Measurements from ENCODE around the gene REV1.

Gene REV1

GRCh38 chr2:99445065-99445464 is 44.8 kb downstream of the REV1 start:
- DNase-seq, result no peak

- DNase-seq, result no peak
These were observed 45.6 kb downstream of the REV1 start for GRCh38 chr2:99444222-99444621.

- DNase-seq, result no peak
These were observed 47.0 kb downstream of the REV1 start for GRCh38 chr2:99442837-99443236.

GRCh38 chr2:99439971-99440505 is 49.8 kb downstream of the REV1 start:
- DNase-seq, result no peak

- no peak for DNase-seq
These were observed 52.9 kb downstream of the REV1 start for GRCh38 chr2:99436874-99437273.

DNA sequence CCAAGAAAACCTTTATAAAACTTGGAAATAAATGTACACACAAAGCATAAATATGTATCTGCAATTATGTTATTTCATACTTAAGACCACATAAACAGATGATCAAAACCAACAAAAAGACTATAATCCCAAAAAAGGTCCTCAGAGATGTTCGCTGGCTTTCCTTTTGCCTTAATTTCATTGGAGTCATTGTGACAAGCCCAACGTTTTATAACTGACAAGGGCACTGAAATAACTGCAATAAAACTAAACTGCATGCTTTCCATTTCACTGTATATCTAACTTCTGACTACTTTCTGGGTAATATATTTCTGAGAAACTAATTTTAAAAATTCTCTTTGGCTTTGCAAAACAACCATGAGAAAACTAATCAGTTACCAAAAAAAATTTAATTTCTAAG is 56.5 kb downstream of the REV1 start:
- no peak for DNase-seq

GRCh38 chr2:99431587-99432275 is 58.1 kb downstream of the REV1 start:
- no peak for DNase-seq

- no peak for DNase-seq
These were observed 59.1 kb downstream of the REV1 start for GRCh38 chr2:99430614-99431291.

DNA sequence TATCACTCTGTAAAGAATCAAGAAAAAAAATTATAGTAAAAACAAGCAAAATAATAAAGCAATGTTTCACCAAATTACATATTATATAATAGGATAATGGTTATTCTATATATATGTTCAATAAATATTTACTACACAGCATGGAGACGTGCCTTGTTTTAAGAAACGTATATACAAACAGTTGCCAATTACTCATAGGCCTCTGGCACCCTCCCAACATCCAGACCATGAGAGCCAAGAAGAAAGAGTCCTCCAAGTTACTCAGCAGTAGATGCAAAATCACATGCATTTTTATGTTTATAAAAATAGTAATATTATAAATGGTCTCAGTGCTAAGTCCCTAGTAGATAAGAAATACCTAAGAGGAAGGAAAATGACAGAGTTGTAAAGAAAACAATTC is 64.8 kb downstream of the REV1 start:
- DNase-seq, result no peak

DNA sequence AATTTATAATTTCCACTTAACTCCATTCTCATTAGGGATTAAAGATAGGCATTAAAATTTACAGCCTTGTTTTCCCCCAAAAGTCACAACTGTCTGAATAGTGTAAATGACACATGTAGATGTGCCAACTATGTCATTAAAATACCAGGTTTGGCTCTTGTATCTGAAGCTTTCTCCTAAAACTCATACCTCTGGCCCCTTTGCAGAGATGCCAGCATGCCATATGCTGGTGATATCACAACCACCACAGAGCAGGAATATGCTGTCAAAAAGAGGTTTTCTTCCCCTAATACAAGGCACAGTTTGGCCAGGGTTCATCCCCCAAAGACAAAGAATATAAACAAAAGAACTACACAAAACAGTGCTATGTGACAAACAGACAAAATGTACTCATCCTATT is 65.4 kb downstream of the REV1 start:
- no peak for DNase-seq

DNA sequence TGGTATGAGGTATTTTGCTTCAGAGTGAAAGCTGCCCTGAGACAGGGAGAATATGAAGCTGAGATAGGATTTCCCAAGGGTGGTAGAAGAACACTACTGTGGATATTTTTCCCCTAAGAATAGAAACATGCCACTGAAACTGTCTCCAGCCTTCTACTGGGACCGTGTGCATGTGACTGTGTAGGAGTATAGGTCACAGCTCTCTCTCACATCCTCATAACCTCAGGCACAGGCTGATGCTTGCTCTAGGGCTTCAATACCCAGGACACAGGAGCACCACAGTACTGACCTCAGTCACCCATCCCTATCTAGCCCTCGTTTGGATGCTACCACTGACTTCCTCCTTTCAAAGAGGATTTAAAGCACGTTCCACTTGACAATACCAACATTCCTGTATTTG is 67.2 kb downstream of the REV1 start:
- no peak for DNase-seq

GRCh38 chr2:99421469-99421868 is 68.3 kb downstream of the REV1 start:
- DNase-seq, result no peak

DNA sequence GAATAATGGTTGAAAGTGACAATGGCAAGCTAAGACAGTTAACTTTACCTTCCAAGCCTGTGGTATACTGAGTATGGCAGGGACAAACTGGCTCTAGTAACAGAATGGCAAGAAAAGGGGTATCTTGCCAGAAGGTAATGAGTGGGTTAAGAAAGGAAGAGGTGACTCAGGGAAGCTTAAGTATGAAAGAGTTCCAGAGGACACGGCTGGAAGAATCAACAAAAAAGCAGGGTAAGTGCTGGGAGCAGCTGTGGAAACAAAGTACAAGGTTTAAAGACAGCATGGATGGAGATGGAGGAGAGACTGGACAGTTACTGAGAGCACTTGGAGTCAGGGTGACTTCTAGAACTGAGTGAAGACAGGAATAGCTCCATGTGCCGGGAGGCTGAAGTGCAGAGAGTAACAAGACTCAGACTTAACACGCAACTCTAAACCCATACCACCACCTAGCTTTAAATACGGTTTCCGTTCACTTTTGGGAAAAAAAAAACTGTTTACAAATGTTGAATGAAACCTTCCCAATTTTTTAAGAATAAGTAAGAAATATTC is 69.0 kb downstream of the REV1 start:
- no peak for DNase-seq

GRCh38 chr2:99420031-99420430 is 69.8 kb downstream of the REV1 start:
- DNase-seq, result no peak

DNA sequence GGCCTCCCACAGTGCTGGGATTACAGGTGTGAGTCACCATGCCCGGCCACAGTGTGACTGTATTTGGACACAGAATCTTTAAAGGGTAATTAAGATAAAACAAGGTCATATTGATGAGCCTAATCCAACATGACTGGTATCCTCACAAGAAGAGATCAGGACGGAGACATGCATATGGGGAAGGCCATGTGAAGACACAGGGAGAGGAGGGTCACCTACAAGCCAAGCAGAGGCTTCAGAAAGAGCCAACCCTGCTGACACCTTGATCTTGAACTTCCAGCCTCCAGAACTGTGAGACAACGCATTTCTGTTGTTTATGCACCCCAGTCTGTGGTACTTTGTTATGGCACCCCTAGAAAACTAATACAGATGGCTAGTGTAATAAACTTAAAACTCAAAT is 72.4 kb downstream of the REV1 start:
- no peak for DNase-seq

- no peak for DNase-seq
These were observed 75.3 kb downstream of the REV1 start for GRCh38 chr2:99414566-99414965.

DNA sequence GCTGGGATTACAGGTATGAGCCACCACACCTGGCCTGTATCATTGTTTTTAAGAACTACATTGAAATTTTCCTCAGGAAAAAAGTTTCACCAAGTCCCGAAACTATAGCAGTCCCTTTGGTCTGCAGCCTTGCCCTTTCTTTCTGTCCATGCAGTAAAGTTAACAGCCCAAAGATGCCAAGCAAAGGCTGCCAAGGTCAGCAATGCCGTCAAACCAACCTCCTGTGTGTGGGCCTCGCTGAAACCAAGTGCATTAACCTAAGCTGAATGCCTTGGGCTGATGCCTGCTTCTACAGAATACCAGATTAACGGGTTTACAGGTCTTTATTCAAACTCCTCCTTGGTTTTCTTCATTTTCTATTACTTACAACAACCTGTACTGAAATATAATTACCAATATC is 79.5 kb downstream of the REV1 start:
- DNase-seq, result no peak

DNA sequence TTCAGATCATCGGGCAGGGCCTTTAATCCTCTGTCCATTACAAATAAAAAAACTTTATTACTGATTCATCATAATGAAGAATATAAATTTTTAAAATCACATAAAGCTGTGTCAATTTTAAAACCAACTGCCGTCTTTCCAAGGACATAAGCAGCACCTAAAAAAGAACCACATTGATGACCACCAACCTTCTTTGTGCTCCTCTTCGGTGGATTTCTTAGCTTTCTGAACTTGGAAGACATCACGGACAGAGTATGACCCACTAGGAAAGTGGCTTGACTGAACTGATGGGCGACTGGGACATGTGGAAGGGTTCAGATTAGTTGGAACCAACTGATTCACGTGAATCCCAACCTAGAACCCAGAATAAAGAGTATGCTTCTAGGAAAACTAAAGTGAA is 83.7 kb downstream of the REV1 start:
- no peak for DNase-seq

- no peak for DNase-seq
These were observed 84.8 kb downstream of the REV1 start for GRCh38 chr2:99404797-99405669.

DNA sequence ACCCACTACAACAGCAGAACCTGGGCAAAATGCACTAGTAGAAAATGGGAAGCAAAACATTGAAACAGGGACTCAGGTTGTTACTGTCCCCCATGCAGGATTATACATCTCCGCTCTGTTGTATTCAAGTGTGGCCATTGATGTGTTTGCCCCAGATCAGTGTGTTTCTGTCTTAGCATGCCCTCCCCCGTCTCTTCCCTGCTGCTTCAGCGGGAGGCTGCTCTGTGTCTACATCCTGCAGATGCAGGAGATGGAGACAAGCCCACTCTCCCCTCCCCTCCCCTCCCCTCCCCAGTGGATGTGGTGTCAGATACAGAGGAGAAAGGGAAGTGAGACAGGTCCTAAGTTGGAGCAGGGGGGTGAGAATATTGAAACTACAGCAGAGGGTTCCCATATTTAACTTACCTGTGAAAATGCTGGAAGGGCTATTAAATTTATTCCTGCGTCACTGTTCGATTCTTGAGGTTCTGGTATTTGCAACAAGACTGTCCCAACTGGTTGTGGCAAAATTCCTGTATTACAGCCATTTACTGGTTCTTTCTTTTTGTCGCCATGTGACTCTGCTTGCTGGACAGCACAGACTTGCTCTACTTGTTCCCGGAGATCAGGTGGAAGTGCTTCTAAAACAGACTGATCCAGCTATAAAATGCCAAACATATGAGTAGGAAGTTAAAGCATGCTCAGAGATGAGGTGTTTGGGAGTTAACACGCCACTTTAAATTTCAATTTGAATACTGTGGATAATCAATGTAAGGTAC is 85.6 kb downstream of the REV1 start:
- DNase-seq, result no peak

GRCh38 chr2:99403524-99403923 is 86.3 kb downstream of the REV1 start:
- DNase-seq, result no peak

- DNase-seq, result no peak
These were observed 86.7 kb downstream of the REV1 start for GRCh38 chr2:99403084-99403483.

DNA sequence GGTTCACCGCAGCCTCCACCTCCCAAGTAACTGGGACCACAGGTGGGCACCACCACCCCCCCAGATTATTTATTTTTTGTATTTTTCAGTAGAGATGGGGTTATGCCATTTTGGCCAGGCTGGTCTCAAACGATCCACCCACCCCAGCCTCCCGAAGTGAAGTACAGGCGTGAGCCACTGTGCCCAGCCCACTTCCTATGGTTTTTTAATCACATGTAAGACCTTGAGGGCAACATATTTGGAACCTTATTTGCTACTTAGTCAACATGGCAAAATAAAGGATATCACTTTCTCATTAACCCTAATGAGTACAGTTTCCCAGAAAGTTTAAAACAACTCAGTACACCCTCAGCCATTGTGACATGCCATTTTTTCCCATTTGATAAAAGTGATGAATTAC is 88.0 kb downstream of the REV1 start:
- no peak for DNase-seq

All from activated naive CD4-positive, alpha-beta T cell (primary cell).